C4-2B (cell line): ENCODE results near the gene P2RX2.

Source experiments
- CTCF ChIP-seq: fragments of 450-650 bp; conservative IDR thresholded peaks from 2 replicates; pipeline ENCODE4 v1.5.1; 2017; ENCODE audit warnings: mild to moderate bottlenecking
- ZFX ChIP-seq: fragments of 450-650 bp; IDR thresholded peaks from 2 replicates; pipeline ENCODE4 v1.6.1; 2017

GRCh38 chr12:132577191-132577920 is 41.2 kb upstream of the P2RX2 start:
- TF ChIP-seq CTCF (no peak), ZFX (no peak)
